Cardiac muscle cell (in vitro differentiated cells and primary cell): ENCODE measurements around the gene PFKFB2. TPM values are rescaled to one million over a fixed set of nuclear protein-coding genes. Genes with fewer than 3 reads are reported as not detected.

ENCODE experiments used
- DNase-seq, 2 donors: peaks; one replicate each; pipeline versions ENCODE4 v3.0.0 to v3.0.0-alpha.2; 2010 to 2017; ENCODE audit warnings: low read depth in 1 of 2, low spot score in 1 of 2
- H3K27ac ChIP-seq: fragments of 200-600 bp; sonication (generic); 2 replicates; pipeline ENCODE4 v1.5.1; 2016
- H3K27me3 ChIP-seq: fragments of 200-600 bp; sonication (generic); 2 replicates; pipeline ENCODE4 v1.6.0; 2016; ENCODE audit warnings: control low read depth
- H3K36me3 ChIP-seq: fragments of 200-600 bp; sonication (generic); 2 replicates; pipeline ENCODE4 v1.5.1; 2016; ENCODE audit warnings: control low read depth
- H3K4me1 ChIP-seq: fragments of 200-600 bp; sonication (generic); 2 replicates; pipeline ENCODE4 v1.8.1; 2017; ENCODE audit warnings: low read depth, mild to moderate bottlenecking, mixed run types
- H3K4me3 ChIP-seq: fragments of 200-600 bp; sonication (generic); 2 replicates; pipeline ENCODE4 v1.5.1; 2016; ENCODE audit warnings: mild to moderate bottlenecking
- H3K9me3 ChIP-seq: fragments of 200-600 bp; sonication (generic); 2 replicates; pipeline ENCODE4 v1.5.1; 2017; ENCODE audit warnings: low read depth, mild to moderate bottlenecking, control low read depth
- polyA plus RNA-seq: library from polyadenylated mRNA; unstranded; fragments of >200 nt; fragmentation: Nextera tagmentation; extraction: Ambion mirVana; gene quantifications from 2 replicates; pipeline ENCODE4 v1.2.1, GENCODE V29; 2016
- total RNA-seq: library from RNA; depleted of rRNA; stranded (reverse); fragments of >200 nt; gene quantifications from 2 replicates; pipeline ENCODE4 v1.2.3, GENCODE V29; 2016
- TF ChIP-seq, protein P1 (sequence below): IDR thresholded peaks from 2 replicates; pipeline ENCODE4 v1.5.1; 2012; ENCODE audit warnings: low read depth, mild to moderate bottlenecking, low read length

The PFKFB2 gene
- total and polyA plus RNA-seq, 2 experiments from 2014 or later, result 3.6 to 6.0 TPM

GRCh38 chr1:207015791-207016190, 37.3 kb upstream of the PFKFB2 start:
- H3K4me3 ChIP-seq, result no peak overlapping the region
- no peak overlapping the region for H3K27ac ChIP-seq
- DNase-seq, result no peak
- H3K4me1 ChIP-seq, result no peaks in the 10 kb centered on the region
- TF ChIP-seq, protein P1, sequence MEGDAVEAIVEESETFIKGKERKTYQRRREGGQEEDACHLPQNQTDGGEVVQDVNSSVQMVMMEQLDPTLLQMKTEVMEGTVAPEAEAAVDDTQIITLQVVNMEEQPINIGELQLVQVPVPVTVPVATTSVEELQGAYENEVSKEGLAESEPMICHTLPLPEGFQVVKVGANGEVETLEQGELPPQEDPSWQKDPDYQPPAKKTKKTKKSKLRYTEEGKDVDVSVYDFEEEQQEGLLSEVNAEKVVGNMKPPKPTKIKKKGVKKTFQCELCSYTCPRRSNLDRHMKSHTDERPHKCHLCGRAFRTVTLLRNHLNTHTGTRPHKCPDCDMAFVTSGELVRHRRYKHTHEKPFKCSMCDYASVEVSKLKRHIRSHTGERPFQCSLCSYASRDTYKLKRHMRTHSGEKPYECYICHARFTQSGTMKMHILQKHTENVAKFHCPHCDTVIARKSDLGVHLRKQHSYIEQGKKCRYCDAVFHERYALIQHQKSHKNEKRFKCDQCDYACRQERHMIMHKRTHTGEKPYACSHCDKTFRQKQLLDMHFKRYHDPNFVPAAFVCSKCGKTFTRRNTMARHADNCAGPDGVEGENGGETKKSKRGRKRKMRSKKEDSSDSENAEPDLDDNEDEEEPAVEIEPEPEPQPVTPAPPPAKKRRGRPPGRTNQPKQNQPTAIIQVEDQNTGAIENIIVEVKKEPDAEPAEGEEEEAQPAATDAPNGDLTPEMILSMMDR, result no peak
- no peaks in the 10 kb centered on the region for H3K9me3 ChIP-seq
- no peaks in the 10 kb centered on the region for H3K36me3 ChIP-seq
- peaks cover 7% of the 10 kb centered on the region for H3K27me3 ChIP-seq

GRCh38 chr1:207017615-207018559, 35.2 kb upstream of the PFKFB2 start:
- H3K4me1 ChIP-seq, result no peaks in the 10 kb centered on the region
- no peak overlapping the region for H3K4me3 ChIP-seq
- TF ChIP-seq, protein P1, result no peak
- H3K27ac ChIP-seq, result no peak overlapping the region
- no peak for DNase-seq
- H3K9me3 ChIP-seq, result no peaks in the 10 kb centered on the region
- H3K36me3 ChIP-seq, result no peaks in the 10 kb centered on the region
- no peaks in the 10 kb centered on the region for H3K27me3 ChIP-seq

- H3K4me3 ChIP-seq, result no peak overlapping the region
- H3K36me3 ChIP-seq, result no peaks in the 10 kb centered on the region
- DNase-seq, result no peak
- TF ChIP-seq, protein P1, result no peak
- peaks cover 1% of the 10 kb centered on the region for H3K4me1 ChIP-seq
- no peaks in the 10 kb centered on the region for H3K27me3 ChIP-seq
- no peaks in the 10 kb centered on the region for H3K9me3 ChIP-seq
- no peak overlapping the region for H3K27ac ChIP-seq
These were observed 34.4 kb upstream of the PFKFB2 start for GRCh38 chr1:207018707-207019106.

DNA sequence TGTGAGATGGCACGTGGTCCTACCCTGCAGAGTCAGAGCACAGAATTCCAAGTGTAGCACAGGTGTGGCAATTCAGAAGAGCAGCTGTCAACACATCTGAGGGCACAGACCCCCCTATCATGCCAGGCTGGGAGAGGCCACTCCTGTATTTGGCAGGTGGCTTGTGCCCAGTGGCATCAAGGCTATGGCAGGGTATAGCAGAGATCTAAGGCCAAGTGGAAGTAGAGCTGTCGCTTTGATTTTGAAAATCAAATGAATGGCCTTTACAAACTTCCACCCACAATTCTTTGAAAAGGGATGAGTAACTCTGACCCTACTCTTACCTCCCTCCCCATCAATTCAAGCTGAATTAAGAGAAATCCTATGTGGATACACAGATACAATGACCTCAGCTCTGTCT, 33.9 kb upstream of the PFKFB2 start:
- Histone ChIP-seq H3K9me3 (no peaks in the 10 kb centered on the region), H3K4me3 (no peak overlapping the region), H3K4me1 (peaks cover 6% of the 10 kb centered on the region), H3K27ac (no peak overlapping the region), H3K36me3 (no peaks in the 10 kb centered on the region), H3K27me3 (no peaks in the 10 kb centered on the region)
- TF ChIP-seq, protein P1, result no peak
- no peak for DNase-seq

DNA sequence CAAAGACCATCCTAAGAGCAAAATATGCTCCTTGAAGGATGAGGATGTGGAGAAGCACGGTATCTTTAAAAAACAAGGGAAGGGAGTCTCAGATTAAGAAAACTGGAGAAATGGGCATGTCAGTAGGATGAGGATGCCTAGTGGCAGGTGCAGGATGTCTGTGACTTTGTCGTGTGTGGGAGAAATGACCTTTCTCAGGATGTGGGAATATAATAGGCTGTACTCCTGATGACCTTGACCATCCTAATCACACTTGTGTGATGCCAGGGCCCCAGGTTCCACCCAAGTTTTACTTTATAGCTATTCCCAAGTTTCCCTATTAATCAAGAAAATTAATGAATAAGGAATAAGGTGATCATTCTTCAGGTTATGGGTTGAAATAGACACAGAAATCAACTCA, 33.4 kb upstream of the PFKFB2 start:
- H3K36me3 ChIP-seq, result no peaks in the 10 kb centered on the region
- no peaks in the 10 kb centered on the region for H3K27me3 ChIP-seq
- no peaks in the 10 kb centered on the region for H3K9me3 ChIP-seq
- H3K4me3 ChIP-seq, result no peak overlapping the region
- TF ChIP-seq, protein P1, result no peak
- peaks cover 11% of the 10 kb centered on the region for H3K4me1 ChIP-seq
- no peak overlapping the region for H3K27ac ChIP-seq
- no peak for DNase-seq
